ENCODE measurements around the gene B3GALT4. TPM values are rescaled to one million over a fixed set of nuclear protein-coding genes. Genes with fewer than 3 reads are reported as not detected.
A peak's percentile ranks its signal among the peaks of the same experiment; 100 is the strongest.

The B3GALT4 gene
- total RNA-seq, 1 experiment from 2014 or later: 1.9 TPM

DNA sequence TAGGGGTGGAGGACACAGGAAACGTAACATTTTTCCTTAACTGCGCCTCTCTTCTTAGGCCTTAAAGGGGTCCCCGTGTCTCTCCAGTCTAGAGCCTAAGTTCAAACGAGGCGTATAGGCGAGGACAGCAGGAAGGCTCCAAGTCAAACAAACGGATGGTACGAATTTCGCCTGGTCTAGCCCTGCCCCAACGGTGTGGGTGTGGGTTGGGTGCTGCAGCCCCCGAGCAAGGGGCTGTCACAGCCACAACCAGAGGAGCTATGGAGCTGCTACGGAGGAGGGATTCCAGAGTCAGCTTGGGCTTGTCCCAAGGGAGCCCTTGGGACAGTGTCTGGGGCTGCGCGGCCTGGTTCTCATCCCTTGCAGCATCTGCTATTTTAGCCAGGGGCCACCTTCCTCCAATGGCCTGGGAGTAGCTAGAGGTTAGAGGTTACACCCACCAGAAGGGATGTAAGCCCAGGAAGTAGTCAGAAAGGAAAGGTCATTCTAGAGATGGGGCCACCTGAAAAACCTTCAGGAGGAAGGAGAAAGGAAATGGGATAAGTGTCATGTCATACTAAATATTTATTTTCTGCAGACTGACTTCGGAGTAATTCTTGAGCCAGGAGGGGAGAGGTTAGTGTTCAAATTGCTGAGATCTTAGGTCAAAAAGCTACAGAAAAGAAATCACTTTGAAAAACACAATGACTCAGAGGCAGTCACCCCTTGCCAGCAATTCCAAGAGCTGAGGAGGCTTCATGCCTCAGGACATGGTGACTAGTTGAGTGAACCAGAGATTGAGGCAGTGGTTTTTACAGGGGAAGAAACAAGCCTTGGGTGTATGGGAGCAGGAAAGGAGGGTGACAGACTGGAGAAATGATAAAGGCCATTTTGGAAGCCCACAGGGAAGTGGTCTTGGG lies 26.9 kb upstream of the B3GALT4 start:
- Histone ChIP-seq H2AFZ (ENCODE audit: low read depth, low read length, poor library complexity, severe bottlenecking) (no peak overlapping the region), H3K27me3 (ENCODE audit: insufficient read depth, low read length) (no peaks in the 10 kb centered on the region), H3K4me3 (replicated peaks in 1 of 2; ENCODE audit: low read depth in 1 of 2, low read length in 2 of 2) (peak overlapping the region; percentile 74 to 85), H3K4me2 (ENCODE audit: low read length) (peak overlapping the region; percentile 99), H3K9me2 (ENCODE audit: insufficient read depth) (no peaks in the 10 kb centered on the region), H3K4me1 (ENCODE audit: control insufficient read depth in 1 of 2, insufficient read depth in 2 of 2, low read length in 2 of 2) (peaks cover 16 to 38% of the 10 kb centered on the region in 2 experiments), H3K79me2 (ENCODE audit: insufficient read depth, low read length) (no peaks in the 10 kb centered on the region), H3K27ac (ENCODE audit: low read depth, low read length) (peak overlapping the region; percentile 90), H3K9me3 (ENCODE audit: control insufficient read depth in 1 of 2, insufficient read depth in 1 of 2, low read depth in 1 of 2, low read length in 2 of 2) (no peaks in the 10 kb centered on the region), H3K9ac (ENCODE audit: low read length) (peak overlapping the region; percentile 88), H4K20me1 (ENCODE audit: insufficient read depth) (no peaks in the 10 kb centered on the region), H3K36me3 (ENCODE audit: control insufficient read depth in 1 of 2, insufficient read depth in 2 of 2, low read length in 2 of 2) (no peaks in the 10 kb centered on the region)
- TSS peak; percentile 75 for BruUV-seq (replicated peaks)
- DNase-seq (ENCODE audit: low read depth, low spot score): no peak
- POLR2A ChIA-PET: interaction anchor here (0.6 to 4.0 kb wide), 9 partner anchors 8 to 278 kb away, joined by 3 to 24 read pairs (median 5); partner anchors contain the start of genes B3GALT4, RPS18 and VPS52
- intact Hi-C loops (cut with micrococcal nuclease): loop anchor here (1.0 to 2.0 kb wide), 4 partner anchors 45 to 250 kb away; partner anchors contain the start of genes HSD17B8, RXRB and SLC39A7
- CTCF ChIA-PET: interaction anchor here (0.7 to 4.3 kb wide), 9 partner anchors 11 to 235 kb away, joined by 3 to 49 read pairs (median 10); no protein-coding TSS in a partner anchor
- RAD21 ChIA-PET (ENCODE audit: low non-redundant PET in 1 of 2, low total read pairs in 2 of 2, uncharacterized antibody in 2 of 2, unreplicated experiment in 2 of 2): no interaction called here
- TF ChIP-seq ATF3 (IDR thresholded peaks at IDR 0.05): no peak
- TF ChIP-seq EZH2phosphoT487 (IDR thresholded peaks at IDR 0.05; ENCODE audit: borderline replicate concordance): no peak
- TF ChIP-seq CBX3 (IDR thresholded peaks at IDR 0.05; ENCODE audit: low read depth): no peak
- no peak for TF ChIP-seq SP1 (IDR thresholded peaks at IDR 0.05; ENCODE audit: low read depth)
- no peak; the same call in 1 of the 2 replicates for TF ChIP-seq ZFX (IDR thresholded peaks at IDR 0.05)
- TF ChIP-seq, protein P1, sequence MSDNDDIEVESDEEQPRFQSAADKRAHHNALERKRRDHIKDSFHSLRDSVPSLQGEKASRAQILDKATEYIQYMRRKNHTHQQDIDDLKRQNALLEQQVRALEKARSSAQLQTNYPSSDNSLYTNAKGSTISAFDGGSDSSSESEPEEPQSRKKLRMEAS (IDR thresholded peaks at IDR 0.05): no peak
- TF ChIP-seq POLR2A (IDR thresholded peaks at IDR 0.05; ENCODE audit: borderline replicate concordance, extremely low read depth, insufficient read depth, insufficient read length): no peak
- peak; percentile 2; the same call in 1 of the 2 replicates for ATAC-seq

- DNase-seq (ENCODE audit: low read depth, low spot score): no peak
- peak overlapping the region; percentile 99 for H3K4me2 ChIP-seq (ENCODE audit: low read length)
Observed at GRCh38 chr6:33250731-33251130, 26.2 kb upstream of the B3GALT4 start.

More at GRCh38 chr6:33250731-33251130, 26.2 kb upstream of the B3GALT4 start:
- Histone ChIP-seq H3K9me2 (ENCODE audit: insufficient read depth) (no peaks in the 10 kb centered on the region), H3K4me1 (ENCODE audit: control insufficient read depth in 1 of 2, insufficient read depth in 2 of 2, low read length in 2 of 2) (peaks cover 20 to 45% of the 10 kb centered on the region in 2 experiments), H3K36me3 (ENCODE audit: control insufficient read depth in 1 of 2, insufficient read depth in 2 of 2, low read length in 2 of 2) (no peaks in the 10 kb centered on the region), H3K27ac (ENCODE audit: low read depth, low read length) (peak overlapping the region; percentile 90), H3K9ac (ENCODE audit: low read length) (peak overlapping the region; percentile 88), H3K27me3 (ENCODE audit: insufficient read depth, low read length) (no peaks in the 10 kb centered on the region), H2AFZ (ENCODE audit: low read depth, low read length, poor library complexity, severe bottlenecking) (no peak overlapping the region), H4K20me1 (ENCODE audit: insufficient read depth) (no peaks in the 10 kb centered on the region), H3K79me2 (ENCODE audit: insufficient read depth, low read length) (no peaks in the 10 kb centered on the region), H3K4me3 (replicated peaks in 1 of 2; ENCODE audit: low read depth in 1 of 2, low read length in 2 of 2) (peak overlapping the region; percentile 74 to 85; a peak in 3 of 4 replicates), H3K9me3 (ENCODE audit: control insufficient read depth in 1 of 2, insufficient read depth in 1 of 2, low read depth in 1 of 2, low read length in 2 of 2) (no peaks in the 10 kb centered on the region)
- no peak for ATAC-seq
- BruUV-seq (replicated peaks): no TSS peak
- ChIA-PET CTCF (no interaction called here), POLR2A (interaction anchor here (0.8 to 4.0 kb wide), 3 partner anchors 8 to 21 kb away, joined by 4 to 24 read pairs (median 19); partner anchors contain the start of genes RPS18 and VPS52), RAD21 (ENCODE audit: low non-redundant PET in 1 of 2, low total read pairs in 2 of 2, uncharacterized antibody in 2 of 2, unreplicated experiment in 2 of 2) (no interaction called here)
- TF ChIP-seq SIN3A (IDR thresholded peaks at IDR 0.05; ENCODE audit: low read depth) (no peak), CBX3 (IDR thresholded peaks at IDR 0.05; ENCODE audit: low read depth) (no peak), SRF (IDR thresholded peaks at IDR 0.05; ENCODE audit: low read depth) (no peak), CEBPB (IDR thresholded peaks at IDR 0.05; ENCODE audit: low read depth) (no peak), POLR2A (IDR thresholded peaks at IDR 0.05; ENCODE audit: borderline replicate concordance, extremely low read depth, insufficient read depth, insufficient read length) (no peak), TCF7L2 (IDR thresholded peaks at IDR 0.05; ENCODE audit: borderline replicate concordance, extremely low read depth, insufficient read depth, insufficient read length) (no peak), EZH2phosphoT487 (IDR thresholded peaks at IDR 0.05; ENCODE audit: borderline replicate concordance) (no peak), JUND (IDR thresholded peaks at IDR 0.05) (no peak)
- TF ChIP-seq, protein P2, sequence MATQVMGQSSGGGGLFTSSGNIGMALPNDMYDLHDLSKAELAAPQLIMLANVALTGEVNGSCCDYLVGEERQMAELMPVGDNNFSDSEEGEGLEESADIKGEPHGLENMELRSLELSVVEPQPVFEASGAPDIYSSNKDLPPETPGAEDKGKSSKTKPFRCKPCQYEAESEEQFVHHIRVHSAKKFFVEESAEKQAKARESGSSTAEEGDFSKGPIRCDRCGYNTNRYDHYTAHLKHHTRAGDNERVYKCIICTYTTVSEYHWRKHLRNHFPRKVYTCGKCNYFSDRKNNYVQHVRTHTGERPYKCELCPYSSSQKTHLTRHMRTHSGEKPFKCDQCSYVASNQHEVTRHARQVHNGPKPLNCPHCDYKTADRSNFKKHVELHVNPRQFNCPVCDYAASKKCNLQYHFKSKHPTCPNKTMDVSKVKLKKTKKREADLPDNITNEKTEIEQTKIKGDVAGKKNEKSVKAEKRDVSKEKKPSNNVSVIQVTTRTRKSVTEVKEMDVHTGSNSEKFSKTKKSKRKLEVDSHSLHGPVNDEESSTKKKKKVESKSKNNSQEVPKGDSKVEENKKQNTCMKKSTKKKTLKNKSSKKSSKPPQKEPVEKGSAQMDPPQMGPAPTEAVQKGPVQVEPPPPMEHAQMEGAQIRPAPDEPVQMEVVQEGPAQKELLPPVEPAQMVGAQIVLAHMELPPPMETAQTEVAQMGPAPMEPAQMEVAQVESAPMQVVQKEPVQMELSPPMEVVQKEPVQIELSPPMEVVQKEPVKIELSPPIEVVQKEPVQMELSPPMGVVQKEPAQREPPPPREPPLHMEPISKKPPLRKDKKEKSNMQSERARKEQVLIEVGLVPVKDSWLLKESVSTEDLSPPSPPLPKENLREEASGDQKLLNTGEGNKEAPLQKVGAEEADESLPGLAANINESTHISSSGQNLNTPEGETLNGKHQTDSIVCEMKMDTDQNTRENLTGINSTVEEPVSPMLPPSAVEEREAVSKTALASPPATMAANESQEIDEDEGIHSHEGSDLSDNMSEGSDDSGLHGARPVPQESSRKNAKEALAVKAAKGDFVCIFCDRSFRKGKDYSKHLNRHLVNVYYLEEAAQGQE (IDR thresholded peaks at IDR 0.05; ENCODE audit: low read depth): no peak
- TF ChIP-seq, protein P1 (IDR thresholded peaks at IDR 0.05): no peak
- intact Hi-C loops (cut with micrococcal nuclease): no loop called here

Measured in HCT116 (cell line).